Measurements from ENCODE around the gene MKNK2.
"Not testable (repeated sequence)": the region's sequence is repeated elsewhere in the genome, so short reads cannot be mapped to it uniquely, and the experiment has no call there.

Gene MKNK2

DNA sequence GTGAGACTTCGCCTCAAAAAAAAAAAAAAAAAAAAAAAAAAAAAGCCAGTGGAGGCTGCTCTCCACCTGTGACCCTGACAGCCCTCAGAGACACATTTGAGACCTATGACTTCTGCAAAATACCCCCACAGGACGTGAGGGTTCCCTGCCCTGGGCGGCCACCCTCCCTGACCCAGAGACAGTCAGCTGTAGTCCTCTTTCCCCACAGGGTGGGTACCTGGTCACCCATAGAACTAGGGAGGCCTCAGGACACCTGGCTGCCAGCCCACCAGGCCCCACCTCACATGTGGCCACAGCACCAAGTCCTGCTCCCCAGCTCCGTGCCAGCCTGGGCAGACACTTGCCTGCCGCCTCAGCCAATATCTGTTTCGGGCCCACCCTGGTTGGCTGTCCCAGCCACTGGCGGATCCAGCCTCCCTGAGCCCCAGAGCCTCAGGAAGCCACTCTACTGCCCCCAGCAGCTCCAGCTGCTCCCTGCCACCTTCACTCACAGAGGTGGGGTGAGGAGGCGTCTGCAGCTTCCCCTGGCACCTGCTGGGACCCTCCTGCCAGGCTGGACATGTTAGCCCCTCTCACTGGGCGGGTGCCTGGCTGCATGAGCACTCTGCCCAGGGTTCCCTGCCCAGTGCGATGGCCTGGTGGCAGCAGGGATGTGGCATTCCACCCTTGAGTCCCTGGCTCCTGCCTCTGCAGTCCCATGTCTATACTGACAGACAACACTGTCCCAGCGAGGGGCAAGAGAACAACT, 6.9 kb downstream of the MKNK2 start:
- FAIRE-seq, result no peak

DNA sequence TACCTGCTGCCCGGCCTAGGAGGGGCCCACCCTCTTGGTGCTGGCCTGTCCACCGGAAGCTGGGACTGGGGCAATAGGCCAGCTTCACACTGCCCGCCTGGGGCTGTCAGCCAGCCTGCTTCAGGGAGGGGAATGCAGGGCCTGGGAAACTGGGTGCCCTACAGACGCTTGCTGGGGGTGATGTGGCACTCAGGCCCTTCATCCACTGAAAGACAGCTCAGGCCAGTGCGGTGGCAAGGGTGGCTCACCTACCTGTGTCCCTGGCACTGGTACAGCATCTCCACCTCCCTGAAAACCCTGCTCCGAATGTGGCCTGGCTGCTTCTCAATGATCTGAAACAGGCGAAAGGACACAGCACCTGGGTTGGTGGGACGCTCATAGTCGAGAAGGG, 7.8 kb downstream of the MKNK2 start:
- no peak for FAIRE-seq

DNA sequence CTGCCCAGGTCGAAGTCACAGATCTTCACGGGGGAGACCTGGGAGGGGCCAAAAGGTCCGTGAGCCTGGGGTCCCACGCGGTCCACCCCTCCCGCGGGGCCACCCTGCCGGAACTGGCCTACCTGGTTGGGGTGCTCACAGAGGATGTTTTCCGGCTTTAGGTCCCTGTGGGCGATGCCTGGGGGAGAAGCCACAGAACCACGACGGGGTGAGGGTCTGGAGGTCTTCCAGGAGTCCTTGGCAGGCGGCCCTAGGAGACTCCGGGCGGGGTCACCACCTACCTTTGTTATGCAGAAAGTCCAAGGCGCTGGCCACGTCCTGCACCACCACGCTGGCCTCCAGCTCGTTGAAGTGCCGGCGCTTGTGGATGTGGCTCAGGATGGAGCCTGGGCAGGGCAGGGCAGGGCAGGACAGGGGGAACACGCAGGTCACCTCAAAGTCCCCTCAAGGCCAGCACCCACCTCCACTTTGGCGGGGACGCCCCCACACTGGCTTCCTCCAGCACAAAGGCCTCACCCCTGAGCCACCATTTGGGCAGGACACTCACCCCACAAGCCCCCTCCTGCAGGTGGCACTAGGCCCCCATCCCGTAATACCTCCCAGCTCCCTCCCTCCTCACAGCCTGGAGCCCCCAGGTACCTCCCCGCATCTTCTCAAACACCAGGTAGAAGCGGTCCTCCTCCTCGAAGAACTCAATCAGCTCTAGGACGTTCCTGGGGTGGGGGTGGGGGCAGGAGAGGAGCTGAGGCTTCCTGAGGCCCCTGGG, 8.4 kb downstream of the MKNK2 start:
- no peak for FAIRE-seq

DNA sequence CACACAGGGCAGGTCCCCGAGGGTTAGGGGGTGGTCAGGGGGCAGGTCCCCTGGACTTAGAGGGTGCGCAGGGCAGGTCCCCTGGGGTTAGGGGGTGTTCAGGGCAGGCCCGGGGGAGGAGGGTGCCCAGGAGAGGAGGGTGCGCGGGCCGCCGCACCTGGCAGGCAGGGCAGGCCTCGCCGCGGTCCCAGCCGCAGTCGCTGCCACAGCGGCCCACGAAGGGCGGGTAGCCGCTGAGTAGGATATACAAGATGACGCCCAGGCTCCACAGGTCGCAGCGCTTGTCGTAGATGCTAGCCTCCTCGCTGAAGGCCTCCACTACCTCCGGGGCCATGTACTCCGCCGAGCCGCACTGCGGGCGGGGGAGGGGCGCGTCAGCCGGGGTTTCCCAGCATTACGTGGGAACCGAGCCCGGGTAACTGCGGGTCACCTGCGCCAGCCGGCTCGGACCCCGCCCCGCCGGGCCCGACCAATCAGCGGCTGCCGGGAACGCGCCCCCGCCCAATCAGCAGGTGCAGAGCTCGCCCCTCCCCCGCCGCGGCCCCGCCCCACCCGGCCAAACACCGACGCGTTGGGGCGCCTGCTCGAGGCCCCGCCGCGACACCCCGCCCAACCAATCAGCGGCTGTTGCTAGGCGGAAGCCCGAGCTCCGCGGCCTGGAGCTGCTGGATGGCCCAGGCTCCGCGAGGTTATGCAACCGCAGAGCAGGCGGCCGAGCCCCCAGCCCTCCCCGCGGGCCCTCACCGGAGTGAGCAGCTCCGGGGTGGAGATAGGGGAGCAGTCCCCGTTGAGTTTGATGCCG, 9.2 kb downstream of the MKNK2 start:
- no peak for FAIRE-seq

DNA sequence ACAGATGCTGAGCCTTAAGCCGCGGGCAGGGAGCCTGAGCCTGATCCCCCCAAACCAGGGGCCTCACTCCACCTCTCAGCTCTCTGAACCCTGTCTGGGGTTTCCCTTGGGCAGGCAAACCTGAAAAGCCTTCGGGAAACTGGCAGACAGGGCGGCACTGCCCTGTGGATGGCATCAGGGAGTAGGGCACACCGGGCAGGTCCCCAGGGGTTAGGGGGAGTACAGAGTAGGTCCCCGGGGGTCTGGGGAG, 9.7 kb downstream of the MKNK2 start:
- no peak for FAIRE-seq

DNA sequence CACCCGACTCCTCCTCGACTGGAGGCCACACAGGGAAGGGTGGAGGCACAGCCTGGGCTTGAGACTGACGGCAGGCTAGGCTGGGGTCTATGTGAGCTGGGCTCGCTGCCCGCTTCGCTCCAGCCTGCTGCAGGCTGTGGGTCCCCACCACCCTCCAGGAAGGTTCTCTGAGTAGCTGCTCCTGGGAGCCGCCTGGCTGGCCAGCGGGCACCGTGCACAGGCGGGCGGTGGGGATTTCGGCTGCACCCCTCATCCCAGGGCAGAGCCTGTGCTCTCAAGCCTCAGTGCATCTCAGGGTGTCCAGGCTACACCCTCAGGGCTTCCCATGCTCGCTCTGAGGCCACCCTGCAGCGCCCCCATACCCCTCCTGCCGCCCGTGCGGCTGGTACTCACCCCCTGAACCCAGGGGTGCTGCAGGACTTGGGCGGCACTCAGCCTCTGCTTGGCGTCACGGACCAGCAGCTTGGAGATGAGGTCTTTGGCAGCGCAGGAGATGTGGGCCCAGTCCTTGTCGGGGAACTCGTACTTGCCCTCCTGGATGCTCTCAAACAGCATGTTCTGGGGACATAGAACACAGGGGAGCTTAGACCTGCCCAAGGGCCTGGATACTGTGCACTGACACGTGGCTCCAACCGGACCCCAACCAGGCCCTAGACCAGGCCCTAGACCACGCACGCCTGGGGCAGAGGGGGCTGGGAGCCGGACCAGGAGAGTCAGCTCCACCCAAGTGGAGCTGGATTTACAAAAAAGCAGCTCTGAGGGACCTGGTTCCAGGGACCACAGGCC, 10.2 kb downstream of the MKNK2 start:
- FAIRE-seq, result no peak

DNA sequence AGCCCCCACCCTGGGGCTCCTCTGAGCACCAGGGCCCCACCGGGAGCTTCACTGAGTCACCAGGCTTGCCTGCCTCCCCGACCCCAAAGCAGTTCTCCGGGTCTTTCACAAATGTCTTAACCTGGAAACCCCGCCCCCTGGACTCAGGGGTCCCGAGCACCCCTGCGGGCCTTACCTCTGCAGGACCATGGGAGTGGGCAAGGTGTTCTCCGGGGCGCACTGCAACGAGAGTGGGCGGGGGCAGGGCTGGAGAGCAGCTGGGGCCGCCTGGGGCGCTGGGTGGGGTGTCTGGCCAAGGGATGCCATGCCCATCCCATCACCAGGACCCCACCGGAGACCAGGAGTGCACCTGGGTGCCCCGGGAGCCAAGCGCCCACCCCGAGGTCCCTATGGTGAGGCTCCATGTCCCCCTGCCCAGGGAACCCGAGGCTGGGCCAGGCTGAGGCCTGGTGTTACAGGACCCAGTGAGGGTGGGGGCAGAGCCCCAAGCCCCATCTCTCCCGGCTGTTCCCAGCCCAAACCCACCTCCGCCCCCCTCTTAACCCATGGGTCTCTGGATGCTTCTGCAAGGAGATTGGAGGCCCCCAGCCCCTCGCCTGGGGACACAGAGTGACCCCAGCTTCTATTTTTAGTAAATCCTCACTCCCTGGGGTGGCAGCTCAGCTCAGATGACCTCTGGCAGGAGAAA, 10.9 kb downstream of the MKNK2 start:
- FAIRE-seq, result no peak

DNA sequence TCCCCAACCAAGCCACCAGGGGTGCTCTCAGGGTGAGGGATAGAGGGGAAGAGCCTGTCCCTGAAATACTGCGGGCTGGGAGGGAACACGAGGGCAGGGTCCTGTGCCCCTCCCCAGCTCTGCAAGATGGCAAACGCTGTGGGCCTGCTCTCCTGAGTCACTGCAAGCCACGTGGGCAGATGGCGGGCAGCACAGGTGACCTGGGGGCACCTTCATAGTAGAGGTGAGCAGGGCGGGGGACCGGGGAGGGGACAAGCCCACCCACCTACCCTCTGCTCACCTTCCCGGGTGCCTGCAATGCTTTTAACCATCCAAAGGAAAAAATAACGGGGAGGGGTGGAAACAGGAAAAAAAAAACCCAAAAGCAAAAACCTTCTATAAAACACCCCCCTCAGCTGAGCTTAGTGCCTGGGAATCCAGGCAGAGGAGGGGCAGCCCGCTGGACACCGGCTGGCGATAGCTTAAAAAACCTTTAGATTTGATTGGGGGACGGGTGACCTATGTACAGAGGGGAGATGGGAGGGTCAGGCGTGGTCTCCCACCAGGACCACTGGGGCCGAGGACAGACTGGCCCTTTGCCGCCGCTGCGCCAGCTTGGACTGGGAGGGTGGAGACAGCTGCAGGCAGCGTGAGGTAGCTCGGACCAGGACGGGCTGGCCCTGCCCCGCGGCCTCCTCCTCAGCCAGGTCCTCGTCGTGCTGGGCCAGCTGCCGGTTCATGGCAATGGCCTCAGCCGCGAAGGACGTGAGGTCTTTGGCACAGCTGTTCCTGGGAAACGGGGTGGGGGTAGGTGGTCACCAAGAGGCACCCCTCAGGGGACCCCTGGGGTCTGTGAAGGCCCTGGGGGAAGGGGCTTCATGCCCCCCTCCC, 11.7 kb downstream of the MKNK2 start:
- FAIRE-seq, result no peak

DNA sequence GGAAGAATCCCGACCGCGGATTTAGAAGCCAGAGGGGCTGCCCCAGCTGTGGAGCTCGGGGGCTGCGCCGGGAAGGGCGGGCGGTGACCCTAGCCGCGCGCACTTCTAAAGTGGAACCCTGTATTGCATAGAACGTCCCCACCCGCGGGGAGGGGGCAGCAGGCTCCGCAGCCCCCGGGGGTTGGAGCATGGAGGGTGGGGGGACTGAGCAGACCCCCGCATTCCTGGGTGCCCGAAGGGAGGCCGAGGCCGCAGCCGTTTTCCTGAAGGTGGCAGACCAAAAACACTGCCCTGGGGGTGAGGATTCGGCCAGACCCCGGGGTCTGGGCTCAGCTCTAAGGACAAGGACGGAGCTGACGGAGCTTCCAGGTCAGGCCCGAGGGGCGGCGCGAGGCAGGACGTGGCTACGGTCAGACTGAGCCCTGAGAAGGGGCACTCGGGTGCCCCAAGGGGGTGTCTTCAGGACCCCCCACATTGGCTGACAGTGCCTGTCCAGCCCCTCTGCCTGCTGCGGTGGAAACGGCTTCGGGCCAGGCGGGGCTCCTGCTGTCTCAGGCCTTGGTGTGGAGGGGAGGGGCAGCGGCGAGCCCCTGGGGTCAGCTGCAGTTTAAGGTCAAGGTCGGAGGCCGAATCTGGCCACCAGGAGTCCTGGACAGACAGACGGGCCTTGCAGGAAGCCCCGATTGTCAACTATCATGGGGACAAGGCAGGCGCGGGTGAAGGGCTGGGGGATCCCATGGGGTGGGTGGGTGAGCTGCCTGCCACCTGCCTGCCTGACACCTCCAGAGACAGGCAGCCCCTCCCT, 12.6 kb downstream of the MKNK2 start:
- no peak for FAIRE-seq

DNA sequence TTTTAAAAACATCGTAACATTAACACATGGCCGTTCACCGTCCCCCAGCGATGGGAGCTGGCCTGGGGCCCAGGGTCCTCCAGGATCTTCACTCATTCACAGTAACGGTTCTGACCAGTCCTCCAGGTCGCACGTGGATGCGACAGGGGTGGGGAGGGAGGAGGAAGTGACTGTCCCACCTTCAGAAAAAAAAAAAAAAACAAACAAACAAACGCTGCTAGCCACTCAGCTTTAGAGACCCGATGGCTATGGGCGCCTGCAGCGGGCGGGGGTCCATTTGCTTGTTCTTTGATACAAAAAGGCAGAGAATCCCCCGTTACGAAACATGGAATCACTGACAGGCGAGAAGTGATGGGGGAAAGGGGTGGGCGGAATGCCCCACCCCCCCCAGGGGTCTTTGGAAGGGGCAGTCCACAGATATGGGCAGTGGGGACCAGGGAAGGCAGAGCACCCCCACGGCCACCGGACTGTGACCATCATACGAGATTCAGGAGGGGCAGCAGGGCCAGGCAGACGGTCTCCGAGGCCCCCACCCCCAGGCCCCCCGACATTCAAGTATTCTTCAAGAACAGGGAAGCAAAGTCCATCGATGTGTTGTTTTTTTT, 13.3 kb downstream of the MKNK2 start:
- no peak for FAIRE-seq

DNA sequence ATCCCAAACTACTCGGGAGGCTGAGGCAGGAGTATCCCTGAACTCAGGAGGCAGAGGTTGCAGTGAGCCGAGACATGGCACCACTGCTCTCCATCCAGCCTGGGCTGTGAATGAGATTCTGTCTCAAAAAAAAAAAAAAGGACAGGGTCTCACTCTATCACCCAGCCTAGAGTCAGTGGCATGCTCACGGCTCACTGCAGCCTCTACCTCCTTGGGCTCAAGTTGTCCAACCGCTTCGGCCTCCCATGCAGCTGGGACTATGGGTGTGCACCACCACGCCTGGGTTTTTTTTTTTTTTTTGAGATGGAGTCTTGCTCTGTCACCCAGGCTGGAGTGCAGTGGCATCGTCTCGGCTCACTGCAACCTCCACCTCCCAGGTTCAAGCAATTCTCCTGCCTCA, 14.6 kb downstream of the MKNK2 start:
- no peak for FAIRE-seq

DNA sequence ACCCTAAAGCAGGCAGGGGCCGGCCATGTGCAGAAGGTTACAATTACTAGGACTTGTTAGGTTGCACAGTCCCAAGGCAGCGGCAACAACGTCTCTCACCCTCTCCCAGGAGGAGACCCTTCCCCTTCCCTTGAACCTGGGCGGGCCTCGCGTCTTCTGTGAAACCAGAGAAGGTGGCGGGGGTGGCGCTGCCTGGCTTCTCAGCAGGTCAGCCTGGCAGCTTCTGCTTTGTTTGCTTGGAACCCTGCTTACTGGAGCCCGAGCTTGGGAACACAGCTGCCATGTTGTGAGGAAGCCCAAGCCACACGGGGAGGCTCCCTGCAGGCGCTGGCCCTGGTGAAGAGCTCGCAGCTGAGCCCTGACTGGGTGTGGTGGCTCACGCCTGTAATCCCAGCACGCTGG, 15.5 kb downstream of the MKNK2 start:
- no peak for FAIRE-seq

DNA sequence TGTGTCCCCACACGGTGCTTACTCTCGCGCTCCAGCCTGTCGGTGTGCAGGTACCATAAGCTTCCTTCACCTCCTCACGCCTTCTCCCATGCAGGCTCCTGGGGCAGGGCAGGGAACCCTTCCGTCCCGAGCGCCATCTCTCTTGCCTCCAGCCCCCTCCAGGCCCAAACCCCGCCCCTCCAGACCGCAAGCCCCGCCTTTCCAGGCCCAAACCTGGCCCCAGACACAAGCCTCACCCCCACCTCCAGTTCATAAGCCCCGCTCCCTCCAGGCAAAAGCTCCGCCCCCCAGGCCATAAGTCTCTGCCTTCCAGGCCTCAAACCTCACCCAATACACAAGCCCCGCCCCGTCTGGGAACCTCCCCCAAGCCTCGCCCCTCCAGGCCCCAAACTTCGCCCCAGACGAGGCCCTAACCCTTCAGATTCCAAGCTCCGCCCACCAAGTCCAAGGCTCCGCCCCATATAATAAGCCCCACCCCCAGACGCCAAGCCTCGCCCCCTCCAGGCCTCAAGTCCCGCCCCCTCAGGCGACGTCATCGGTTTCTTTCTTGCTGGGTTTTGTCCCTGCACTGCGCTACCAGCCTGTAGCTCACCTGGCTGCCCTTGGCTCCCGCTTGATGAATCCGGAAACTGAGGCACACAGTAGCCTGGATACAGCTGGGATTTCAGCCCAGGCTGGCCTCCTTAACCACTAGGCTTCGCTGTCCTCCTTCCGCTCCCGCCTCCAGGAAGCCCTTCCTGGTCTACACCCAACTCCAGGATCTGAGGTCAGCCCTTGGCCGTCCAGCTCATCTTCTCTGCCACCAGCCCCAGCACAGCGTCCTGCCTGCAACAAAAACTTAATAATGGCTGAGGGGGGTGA, 16.1 kb downstream of the MKNK2 start:
- peak; percentile 33 for FAIRE-seq

DNA sequence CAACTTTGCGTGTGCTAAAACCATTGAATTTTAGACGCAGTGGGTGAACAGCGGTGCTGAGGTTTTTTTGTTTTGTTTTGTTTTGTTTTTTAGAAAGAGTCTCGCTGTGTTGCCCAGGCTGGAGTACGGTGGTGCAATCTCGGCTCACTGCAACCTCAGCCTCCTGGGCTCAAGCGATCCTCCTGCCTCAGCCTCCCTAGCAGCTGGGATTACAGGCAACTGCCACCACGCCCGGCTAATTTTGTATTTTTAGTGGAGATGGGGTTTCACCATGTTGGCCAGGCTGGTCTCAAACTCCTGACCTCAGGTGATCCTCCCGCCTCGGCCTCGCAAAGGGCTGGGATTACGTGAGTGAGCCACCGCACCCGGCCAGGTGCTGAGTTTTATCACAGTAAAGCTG, 16.8 kb downstream of the MKNK2 start:
- not testable (repeated sequence) for FAIRE-seq

DNA sequence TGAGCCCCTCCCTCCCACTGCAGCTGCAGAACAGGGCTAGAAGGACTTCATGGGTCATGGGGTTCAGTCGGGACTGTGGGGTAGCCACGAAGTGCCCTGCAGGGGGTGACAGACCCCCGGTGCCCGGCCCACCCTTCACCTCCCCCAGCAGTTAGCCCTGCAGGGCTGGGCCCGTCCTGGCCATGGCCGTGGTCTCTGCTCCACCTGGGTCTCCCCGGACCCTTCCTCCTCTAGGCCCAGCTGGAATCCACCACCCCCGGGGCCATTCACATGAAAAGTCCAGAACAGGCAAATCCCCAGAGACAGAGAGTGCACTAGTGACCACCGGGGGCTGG, 17.3 kb downstream of the MKNK2 start:
- no peak for FAIRE-seq

DNA sequence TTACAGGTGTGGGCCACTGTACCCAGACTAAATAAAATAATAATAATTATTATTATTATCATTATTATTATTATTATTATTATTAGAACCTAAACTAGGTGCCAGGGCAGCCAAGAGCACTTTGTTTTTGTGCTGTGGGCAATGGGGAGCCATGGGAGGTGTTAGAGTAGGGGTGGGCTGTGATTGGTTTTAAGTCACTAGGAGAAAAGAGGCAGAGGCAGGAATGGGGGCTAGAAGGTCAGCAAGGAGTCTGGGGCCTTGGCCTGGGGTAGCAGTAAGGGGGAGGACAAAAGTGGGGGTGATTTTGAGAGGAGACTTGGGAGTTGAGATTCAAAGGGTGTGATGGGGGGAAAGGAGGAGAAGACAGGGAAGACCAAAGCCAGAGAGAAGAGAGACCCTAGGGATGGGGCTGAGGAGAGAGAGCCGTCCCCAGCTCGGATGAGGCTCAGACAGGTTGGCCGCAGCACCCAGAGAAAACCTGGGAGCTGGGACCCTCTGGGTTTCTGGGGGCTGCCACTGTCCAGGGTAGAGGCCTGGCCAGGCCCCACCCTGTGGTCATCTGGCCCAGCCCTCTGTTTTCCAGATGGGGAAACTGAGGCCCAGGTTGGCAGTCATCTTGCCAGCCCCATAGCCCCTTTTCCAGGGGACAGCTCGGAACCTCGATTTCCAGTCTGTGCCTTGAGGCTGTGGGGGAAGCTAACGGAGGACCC, 17.8 kb downstream of the MKNK2 start:
- no peak for FAIRE-seq

DNA sequence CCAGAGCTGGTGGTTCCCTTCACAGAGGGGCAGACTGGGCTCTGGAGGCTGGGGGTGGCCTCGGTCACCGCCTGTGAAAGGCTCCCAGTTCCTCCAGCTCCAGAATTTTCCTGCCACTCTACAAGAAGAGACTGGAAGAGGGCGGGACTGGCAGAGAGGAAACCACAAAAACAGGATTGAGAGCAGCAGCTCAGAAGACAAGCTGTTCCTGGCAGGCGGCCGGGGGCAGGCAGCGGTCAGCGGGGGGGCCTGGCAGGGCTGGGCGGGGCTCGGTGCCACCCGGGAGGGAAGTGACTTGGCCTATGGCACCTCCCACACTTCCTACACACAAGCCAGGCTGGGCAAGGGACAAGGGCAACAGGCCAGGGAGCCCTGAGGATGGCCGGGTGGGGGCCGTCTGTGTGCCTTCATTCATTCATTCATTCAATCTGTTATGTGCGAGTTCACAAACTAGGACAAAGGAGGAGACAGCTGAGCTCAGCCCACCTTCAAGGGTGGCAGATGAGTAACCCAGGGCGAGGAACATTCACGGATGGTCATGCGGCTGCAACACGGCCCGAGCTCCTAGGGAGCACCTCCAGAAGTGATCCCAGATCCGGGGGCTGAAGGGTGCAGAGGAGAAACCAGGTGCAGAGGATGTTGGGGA, 18.6 kb downstream of the MKNK2 start:
- FAIRE-seq, result no peak

DNA sequence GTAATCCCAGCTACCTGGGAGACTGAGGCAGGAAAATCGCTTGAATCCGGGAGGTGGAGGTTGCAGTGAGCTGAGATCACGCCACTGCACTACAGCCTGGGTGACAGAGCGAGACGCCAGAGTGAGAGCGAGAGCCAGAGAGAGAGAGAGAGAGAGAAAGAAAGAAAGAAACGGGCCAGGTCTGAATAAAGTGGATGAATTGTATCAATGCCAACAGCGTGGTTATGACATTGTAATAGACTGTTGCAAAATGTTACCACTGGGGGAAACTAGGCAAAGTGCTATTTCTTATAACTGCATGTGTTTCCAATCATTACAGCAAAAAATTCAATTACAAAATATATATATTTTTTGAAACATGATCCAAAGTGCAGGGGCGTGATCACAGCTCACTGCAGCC, 23.7 kb downstream of the MKNK2 start:
- FAIRE-seq, result no peak
